Stomach (tissue), 4 donors: ENCODE results near the gene TBX4.

Experiments used
- CTCF ChIP-seq, 7 experiments: fragments of 450-650 bp in 4 of 7; fragments of 200-600 bp in 3 of 7; sonication (generic) in 3 of 7; IDR thresholded peaks; one replicate each; pipeline ENCODE4 v1.5.1; 2016 to 2019; ENCODE audit warnings: antibody characterized with exemption in 7 of 7, control low read depth in 2 of 7, mild to moderate bottlenecking in 1 of 7
- EP300 ChIP-seq: sonication (generic); formaldehyde crosslinking; IDR thresholded peaks from one replicate; pipeline ENCODE4 v1.6.1; 2017; ENCODE audit warnings: antibody characterized with exemption

GRCh38 chr17:61499632-61500031 is 47.4 kb downstream of the TBX4 start:
- TF ChIP-seq CTCF (IDR thresholded peaks at IDR 0.05) (no peak), EP300 (no peak)
